Esophagus squamous epithelium (tissue), 4 donors: ENCODE results near the gene PNPO.

Experiments
- POLR2A ChIP-seq, 4 donors: fragments of 450-650 bp; IDR thresholded peaks; one replicate each; pipeline ENCODE4 v1.6.1; 2017; ENCODE audit warnings: antibody characterized with exemption in 4 of 4, mild to moderate bottlenecking in 4 of 4, moderate library complexity in 3 of 4
- TF ChIP-seq, protein P1 (sequence below), 6 experiments: fragments of 450-650 bp in 4 of 6; fragments of 200-600 bp in 2 of 6; sonication (generic) in 2 of 6; IDR thresholded peaks; one replicate each; pipeline ENCODE4 v1.5.1; 2016 to 2019; ENCODE audit warnings: antibody characterized with exemption in 6 of 6, mild to moderate bottlenecking in 4 of 6, moderate library complexity in 4 of 6

DNA sequence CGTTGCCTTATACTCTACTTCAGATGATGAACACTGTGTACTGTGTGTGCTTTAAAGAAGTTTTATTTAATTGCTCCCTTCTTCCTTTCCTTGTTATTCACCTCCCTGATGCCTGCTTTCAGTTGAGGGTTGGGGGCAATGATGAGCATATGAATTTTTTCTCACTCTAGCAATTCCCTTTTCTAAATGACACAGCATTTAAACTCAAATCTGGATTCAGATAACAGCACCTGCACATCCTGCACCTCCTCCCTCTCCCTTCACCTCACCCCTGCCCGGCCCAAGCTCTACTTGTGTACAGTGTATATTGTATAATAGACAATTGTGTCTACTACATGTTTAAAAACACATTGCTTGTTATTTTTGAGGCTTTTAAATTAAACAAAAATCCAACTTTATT, 13.0 kb upstream of the PNPO start:
- no peak for TF ChIP-seq POLR2A (IDR thresholded peaks at IDR 0.05)
- TF ChIP-seq, protein P1, sequence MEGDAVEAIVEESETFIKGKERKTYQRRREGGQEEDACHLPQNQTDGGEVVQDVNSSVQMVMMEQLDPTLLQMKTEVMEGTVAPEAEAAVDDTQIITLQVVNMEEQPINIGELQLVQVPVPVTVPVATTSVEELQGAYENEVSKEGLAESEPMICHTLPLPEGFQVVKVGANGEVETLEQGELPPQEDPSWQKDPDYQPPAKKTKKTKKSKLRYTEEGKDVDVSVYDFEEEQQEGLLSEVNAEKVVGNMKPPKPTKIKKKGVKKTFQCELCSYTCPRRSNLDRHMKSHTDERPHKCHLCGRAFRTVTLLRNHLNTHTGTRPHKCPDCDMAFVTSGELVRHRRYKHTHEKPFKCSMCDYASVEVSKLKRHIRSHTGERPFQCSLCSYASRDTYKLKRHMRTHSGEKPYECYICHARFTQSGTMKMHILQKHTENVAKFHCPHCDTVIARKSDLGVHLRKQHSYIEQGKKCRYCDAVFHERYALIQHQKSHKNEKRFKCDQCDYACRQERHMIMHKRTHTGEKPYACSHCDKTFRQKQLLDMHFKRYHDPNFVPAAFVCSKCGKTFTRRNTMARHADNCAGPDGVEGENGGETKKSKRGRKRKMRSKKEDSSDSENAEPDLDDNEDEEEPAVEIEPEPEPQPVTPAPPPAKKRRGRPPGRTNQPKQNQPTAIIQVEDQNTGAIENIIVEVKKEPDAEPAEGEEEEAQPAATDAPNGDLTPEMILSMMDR (IDR thresholded peaks at IDR 0.05): no peak
